ENCODE measurements around the gene NFATC2. TPM values are rescaled to one million over a fixed set of nuclear protein-coding genes. Genes with fewer than 3 reads are reported as not detected.

NFATC2 gene
- total and polyA plus RNA-seq, 2 of the 8 experiments (the other 6 are each of a cell fraction or from before 2014, with no cell fraction given) = 0.27 to 0.91 TPM

DNA sequence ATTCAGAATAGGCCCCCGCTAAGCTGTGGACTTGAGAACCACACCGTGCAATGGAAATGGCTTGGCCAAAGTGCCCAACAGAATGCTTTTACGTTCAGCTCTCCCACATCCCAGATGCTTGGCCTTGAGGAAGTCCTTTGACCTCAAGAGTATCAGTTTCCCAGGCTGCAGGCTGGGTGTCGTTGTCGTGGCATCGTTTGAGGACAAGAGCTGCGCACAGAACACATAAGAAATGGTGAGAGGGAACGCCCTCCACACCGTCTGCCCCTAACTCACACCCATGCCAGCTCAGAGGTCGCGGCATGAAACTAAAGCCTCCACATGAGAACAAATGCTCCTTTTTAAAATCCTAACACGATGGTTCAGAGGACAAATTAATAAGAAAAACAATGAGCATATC is 37.0 kb downstream of the NFATC2 start:
- no peaks in the 10 kb centered on the region for H3K9me3 ChIP-seq (ENCODE audit: insufficient read depth in 2 of 2, low read depth in 1 of 2, low read length in 1 of 2)
- WGBS, 2 experiments (ENCODE audit: extremely low coverage in 1 of 2, insufficient coverage in 1 of 2, insufficient read length in 1 of 2, insufficient replicate concordance in 2 of 2, low coverage in 1 of 2, low lambda C conversion rate in 2 of 2, missing lambda C conversion rate in 1 of 2) = 93% methylated on average over 10 of the region's 12 CpGs; no CpG with 5 or more reads in 1 of the 2 experiments
- H3K79me1 ChIP-seq (ENCODE audit: low read depth, low read length) = no peaks in the 10 kb centered on the region
- no peak overlapping the region for H3K56ac ChIP-seq (replicated peaks; ENCODE audit: insufficient read length, low read depth, low read length)
- DNase-seq (ENCODE audit: low read depth in 1 of 2, low spot score in 2 of 2) (no peak), FAIRE-seq (no peak)
- H3K4me1 ChIP-seq (replicated peaks in 1 of 4; ENCODE audit: control insufficient read depth in 3 of 4, insufficient read depth in 4 of 4, low read length in 3 of 4) = 0 out of 7 replicates have a peak, but pooled peaks cover 0 to 2% (median 0%) of the 10 kb centered on the region in 4 experiments
- no peak overlapping the region for H2BK15ac ChIP-seq (ENCODE audit: low read length)
- no peaks in the 10 kb centered on the region for H4K20me1 ChIP-seq (replicated peaks in 1 of 2; ENCODE audit: control insufficient read depth in 1 of 2, insufficient read depth in 2 of 2, low read length in 2 of 2)
- H3K36me3 ChIP-seq (ENCODE audit: control insufficient read depth in 2 of 4, insufficient read depth in 4 of 4, low read length in 3 of 4) = no peaks in the 10 kb centered on the region
- no peak overlapping the region for H2BK5ac ChIP-seq (ENCODE audit: low read depth, low read length)
- H2BK12ac ChIP-seq (ENCODE audit: low read depth, low read length) = no peak overlapping the region
- CTCF ChIA-PET (ENCODE audit: partially characterized antibody) = interaction anchor here (1.2 to 1.3 kb wide), 3 partner anchors 9 to 115 kb away, joined by 3 to 4 read pairs (median 4); no protein-coding TSS in a partner anchor
- H3K4me3 ChIP-seq (ENCODE audit: extremely low read depth in 1 of 4, insufficient read depth in 2 of 4, low read depth in 3 of 4, low read length in 4 of 4) = no peak overlapping the region
- H4K5ac ChIP-seq (ENCODE audit: insufficient read length, low read depth, low read length) = no peak overlapping the region
- H2AFZ ChIP-seq (ENCODE audit: low read length) = no peak overlapping the region
- no peaks in the 10 kb centered on the region for H3K23me2 ChIP-seq (ENCODE audit: low read depth, low read length)
- H3K4ac ChIP-seq (replicated peaks; ENCODE audit: insufficient read length, low read depth, low read length) = no peak overlapping the region
- no peak overlapping the region for H3K4me2 ChIP-seq (ENCODE audit: insufficient read depth in 1 of 2, low read depth in 2 of 2, low read length in 2 of 2)
- H3K27ac ChIP-seq (ENCODE audit: low read depth, low read length) = no peak overlapping the region
- H4K91ac ChIP-seq (replicated peaks; ENCODE audit: insufficient read length, low read length) = no peak overlapping the region
- H4K8ac ChIP-seq (ENCODE audit: extremely low read depth, insufficient read depth, low read length) = no peak overlapping the region
- POLR2A ChIA-PET (ENCODE audit: partially characterized antibody) = no interaction called here
- no peak overlapping the region for H2AK5ac ChIP-seq (ENCODE audit: low read depth, low read length)
- no peak overlapping the region for H2BK120ac ChIP-seq (replicated peaks; ENCODE audit: low read depth, low read length)
- H3K23ac ChIP-seq (ENCODE audit: insufficient read length) = no peak overlapping the region
- H3K79me2 ChIP-seq (ENCODE audit: control insufficient read depth in 1 of 2, insufficient read depth in 2 of 2, low read length in 2 of 2) = no peaks in the 10 kb centered on the region
- H3K18ac ChIP-seq (ENCODE audit: extremely low read depth, low read length) = no peak overlapping the region
- TF ChIP-seq EGR1 (IDR thresholded peaks at IDR 0.05; ENCODE audit: borderline replicate concordance, low read depth, low read length) (no peak), RAD21 (IDR thresholded peaks at IDR 0.05 in 1 of 2, conservative IDR thresholded peaks at IDR 0.05 in 1 of 2; ENCODE audit: low read depth in 2 of 2, low read length in 2 of 2) (no peak), POLR2A (IDR thresholded peaks at IDR 0.05; ENCODE audit: control extremely low read depth in 1 of 2, low read depth in 2 of 2, low read length in 2 of 2) (no peak), TEAD4 (IDR thresholded peaks at IDR 0.05; ENCODE audit: low read depth, low read length) (no peak), RXRA (IDR thresholded peaks at IDR 0.05; ENCODE audit: insufficient read depth, low read depth, low read length) (no peak), SRF (IDR thresholded peaks at IDR 0.05; ENCODE audit: low read depth, low read length) (no peak), SP1 (IDR thresholded peaks at IDR 0.05; ENCODE audit: low read depth, low read length) (no peak), CEBPB (IDR thresholded peaks at IDR 0.05; ENCODE audit: low read depth, low read length) (no peak)
- TF ChIP-seq, protein P1, sequence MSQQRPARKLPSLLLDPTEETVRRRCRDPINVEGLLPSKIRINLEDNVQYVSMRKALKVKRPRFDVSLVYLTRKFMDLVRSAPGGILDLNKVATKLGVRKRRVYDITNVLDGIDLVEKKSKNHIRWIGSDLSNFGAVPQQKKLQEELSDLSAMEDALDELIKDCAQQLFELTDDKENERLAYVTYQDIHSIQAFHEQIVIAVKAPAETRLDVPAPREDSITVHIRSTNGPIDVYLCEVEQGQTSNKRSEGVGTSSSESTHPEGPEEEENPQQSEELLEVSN (IDR thresholded peaks at IDR 0.05) = no peak
- TF ChIP-seq, protein P2, sequence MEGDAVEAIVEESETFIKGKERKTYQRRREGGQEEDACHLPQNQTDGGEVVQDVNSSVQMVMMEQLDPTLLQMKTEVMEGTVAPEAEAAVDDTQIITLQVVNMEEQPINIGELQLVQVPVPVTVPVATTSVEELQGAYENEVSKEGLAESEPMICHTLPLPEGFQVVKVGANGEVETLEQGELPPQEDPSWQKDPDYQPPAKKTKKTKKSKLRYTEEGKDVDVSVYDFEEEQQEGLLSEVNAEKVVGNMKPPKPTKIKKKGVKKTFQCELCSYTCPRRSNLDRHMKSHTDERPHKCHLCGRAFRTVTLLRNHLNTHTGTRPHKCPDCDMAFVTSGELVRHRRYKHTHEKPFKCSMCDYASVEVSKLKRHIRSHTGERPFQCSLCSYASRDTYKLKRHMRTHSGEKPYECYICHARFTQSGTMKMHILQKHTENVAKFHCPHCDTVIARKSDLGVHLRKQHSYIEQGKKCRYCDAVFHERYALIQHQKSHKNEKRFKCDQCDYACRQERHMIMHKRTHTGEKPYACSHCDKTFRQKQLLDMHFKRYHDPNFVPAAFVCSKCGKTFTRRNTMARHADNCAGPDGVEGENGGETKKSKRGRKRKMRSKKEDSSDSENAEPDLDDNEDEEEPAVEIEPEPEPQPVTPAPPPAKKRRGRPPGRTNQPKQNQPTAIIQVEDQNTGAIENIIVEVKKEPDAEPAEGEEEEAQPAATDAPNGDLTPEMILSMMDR (IDR thresholded peaks at IDR 0.05; ENCODE audit: control extremely low read depth in 1 of 3, insufficient read depth in 1 of 3, low read depth in 1 of 3, low read length in 3 of 3) = no peak
- H3K27me3 ChIP-seq (replicated peaks in 1 of 4; ENCODE audit: control insufficient read depth in 3 of 4, extremely low read depth in 1 of 4, insufficient read depth in 3 of 4, low read length in 3 of 4) = no peaks in the 10 kb centered on the region
- no peak overlapping the region for H2BK20ac ChIP-seq (ENCODE audit: low read length)
- no peak overlapping the region for H3K14ac ChIP-seq (ENCODE audit: insufficient read length)
- no peak overlapping the region; a peak in 2 of 7 replicates for H3K9ac ChIP-seq (replicated peaks in 1 of 4; ENCODE audit: extremely low read depth in 1 of 4, low read depth in 3 of 4, low read length in 3 of 4)
